H1 (cell line): ENCODE results near the gene KRT77. TPM values are rescaled to one million over a fixed set of nuclear protein-coding genes. Genes with fewer than 3 reads are reported as not detected.

ENCODE experiments used
- BRCA1 ChIP-seq: IDR thresholded peaks from 2 replicates; pipeline ENCODE4 v1.6.1; 2012; ENCODE audit warnings: low read depth, low read length, improper control_type of control experiment
- CREB1 ChIP-seq: IDR thresholded peaks from 2 replicates; pipeline ENCODE4 v1.6.1; 2012; ENCODE audit warnings: inconsistent platforms
- HDAC6 ChIP-seq: IDR thresholded peaks from one replicate; pipeline ENCODE4 v1.7.1; 2012; ENCODE audit warnings: low read depth, mild to moderate bottlenecking, inconsistent platforms, low read length, moderate library complexity
- POU5F1 ChIP-seq: IDR thresholded peaks from 2 replicates; pipeline ENCODE4 v1.6.1; 2011; ENCODE audit warnings: low read depth, mild to moderate bottlenecking, low read length, moderate library complexity
- RFX5 ChIP-seq: IDR thresholded peaks from 2 replicates; pipeline ENCODE4 v1.6.1; 2011; ENCODE audit warnings: low read depth, low read length, improper control_type of control experiment, borderline replicate concordance
- SP2 ChIP-seq: IDR thresholded peaks from 2 replicates; pipeline ENCODE4 v1.6.1; 2012; ENCODE audit warnings: mild to moderate bottlenecking, low read length, inconsistent platforms
- TBP ChIP-seq: IDR thresholded peaks from 2 replicates; pipeline ENCODE4 v1.6.1; 2011; ENCODE audit warnings: low read depth, low read length, improper control_type of control experiment
- TEAD4 ChIP-seq: IDR thresholded peaks from 2 replicates; pipeline ENCODE4 v1.6.1; 2012; ENCODE audit warnings: low read depth, low read length, inconsistent platforms, mixed read lengths
- YY1 ChIP-seq: IDR thresholded peaks from 2 replicates; pipeline ENCODE4 v1.6.1; 2011; ENCODE audit warnings: low read depth, mild to moderate bottlenecking, low read length
- polyA plus RNA-seq, 7 experiments: library from polyadenylated mRNA; depleted of rRNA in 3 of 7; stranded (reverse) in 5 of 7; unstranded in 2 of 7; fragments of >200 nt in 5 of 7; fragments of 200-250 nt in 2 of 7; gene quantifications; 1 replicate in 5 of 7; 2 replicates in 1 of 7; 4 replicates in 1 of 7; pipeline versions ENCODE4 v1.2.1 to v1.2.3, GENCODE V29; 2011 to 2013; ENCODE audit warnings: missing spikeins in 2 of 7, mixed read lengths in 2 of 7
- total RNA-seq: library from RNA; stranded (reverse); fragmentation: NEBNext Ultra II Directional; extraction: Animal tissue kit (Norgen Biotek cat#: 25700); gene quantifications from 2 replicates; pipeline ENCODE4 v1.2.1, GENCODE V29; 2021
- TF ChIP-seq, protein P1 (sequence below): fragments of 300-600 bp; sonication (generic); IDR thresholded peaks from 2 replicates; pipeline ENCODE4 v1.7.1; 2012; ENCODE audit warnings: low read length, moderate library complexity, mild to moderate bottlenecking, inconsistent platforms; ENCODE audit not compliant: insufficient replicate concordance
- TF ChIP-seq, protein P2 (sequence below): IDR thresholded peaks from 2 replicates; pipeline ENCODE4 v1.6.1; 2012; ENCODE audit warnings: inconsistent platforms

The KRT77 gene
- total and polyA plus RNA-seq, 2 of the 8 experiments (the other 6 are each of a cell fraction or from before 2014, with no cell fraction given): 0.02 TPM; not detected in 1

DNA sequence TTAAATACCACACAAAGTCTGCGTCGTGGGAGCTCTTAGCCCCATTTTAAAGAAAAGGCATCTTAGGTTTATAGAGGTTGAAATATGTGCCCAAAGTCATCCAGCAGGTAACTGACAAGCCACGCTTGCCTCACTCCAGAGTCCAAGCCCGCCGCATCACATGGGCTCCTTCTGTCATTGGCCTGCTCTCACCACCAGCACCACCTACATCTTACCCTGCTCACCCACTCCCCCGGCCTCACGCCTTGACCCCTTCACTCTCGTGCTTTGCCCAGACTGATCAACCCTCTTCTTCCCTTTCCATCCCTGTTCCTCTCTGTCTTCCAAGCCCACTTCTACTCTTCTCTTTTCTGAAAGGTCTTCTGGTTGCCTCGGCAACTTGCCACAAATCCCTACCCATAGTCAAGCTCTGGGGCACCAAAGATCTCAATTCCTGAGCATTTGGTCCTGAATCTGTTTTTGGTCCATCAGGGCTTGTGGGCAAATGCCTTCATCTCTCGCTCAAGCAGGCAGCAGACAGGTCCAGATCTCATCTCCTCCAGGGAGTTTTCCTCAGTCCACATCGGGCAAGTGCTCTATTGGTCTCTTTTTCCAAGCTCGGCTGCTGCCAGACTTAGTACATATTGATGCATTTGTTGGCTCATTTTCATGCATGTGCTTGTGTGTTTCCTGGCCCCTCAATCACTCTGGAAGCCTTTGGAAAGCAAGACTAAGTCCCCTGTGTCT, 19.6 kb downstream of the KRT77 start (continued):
- TF ChIP-seq, protein P1, sequence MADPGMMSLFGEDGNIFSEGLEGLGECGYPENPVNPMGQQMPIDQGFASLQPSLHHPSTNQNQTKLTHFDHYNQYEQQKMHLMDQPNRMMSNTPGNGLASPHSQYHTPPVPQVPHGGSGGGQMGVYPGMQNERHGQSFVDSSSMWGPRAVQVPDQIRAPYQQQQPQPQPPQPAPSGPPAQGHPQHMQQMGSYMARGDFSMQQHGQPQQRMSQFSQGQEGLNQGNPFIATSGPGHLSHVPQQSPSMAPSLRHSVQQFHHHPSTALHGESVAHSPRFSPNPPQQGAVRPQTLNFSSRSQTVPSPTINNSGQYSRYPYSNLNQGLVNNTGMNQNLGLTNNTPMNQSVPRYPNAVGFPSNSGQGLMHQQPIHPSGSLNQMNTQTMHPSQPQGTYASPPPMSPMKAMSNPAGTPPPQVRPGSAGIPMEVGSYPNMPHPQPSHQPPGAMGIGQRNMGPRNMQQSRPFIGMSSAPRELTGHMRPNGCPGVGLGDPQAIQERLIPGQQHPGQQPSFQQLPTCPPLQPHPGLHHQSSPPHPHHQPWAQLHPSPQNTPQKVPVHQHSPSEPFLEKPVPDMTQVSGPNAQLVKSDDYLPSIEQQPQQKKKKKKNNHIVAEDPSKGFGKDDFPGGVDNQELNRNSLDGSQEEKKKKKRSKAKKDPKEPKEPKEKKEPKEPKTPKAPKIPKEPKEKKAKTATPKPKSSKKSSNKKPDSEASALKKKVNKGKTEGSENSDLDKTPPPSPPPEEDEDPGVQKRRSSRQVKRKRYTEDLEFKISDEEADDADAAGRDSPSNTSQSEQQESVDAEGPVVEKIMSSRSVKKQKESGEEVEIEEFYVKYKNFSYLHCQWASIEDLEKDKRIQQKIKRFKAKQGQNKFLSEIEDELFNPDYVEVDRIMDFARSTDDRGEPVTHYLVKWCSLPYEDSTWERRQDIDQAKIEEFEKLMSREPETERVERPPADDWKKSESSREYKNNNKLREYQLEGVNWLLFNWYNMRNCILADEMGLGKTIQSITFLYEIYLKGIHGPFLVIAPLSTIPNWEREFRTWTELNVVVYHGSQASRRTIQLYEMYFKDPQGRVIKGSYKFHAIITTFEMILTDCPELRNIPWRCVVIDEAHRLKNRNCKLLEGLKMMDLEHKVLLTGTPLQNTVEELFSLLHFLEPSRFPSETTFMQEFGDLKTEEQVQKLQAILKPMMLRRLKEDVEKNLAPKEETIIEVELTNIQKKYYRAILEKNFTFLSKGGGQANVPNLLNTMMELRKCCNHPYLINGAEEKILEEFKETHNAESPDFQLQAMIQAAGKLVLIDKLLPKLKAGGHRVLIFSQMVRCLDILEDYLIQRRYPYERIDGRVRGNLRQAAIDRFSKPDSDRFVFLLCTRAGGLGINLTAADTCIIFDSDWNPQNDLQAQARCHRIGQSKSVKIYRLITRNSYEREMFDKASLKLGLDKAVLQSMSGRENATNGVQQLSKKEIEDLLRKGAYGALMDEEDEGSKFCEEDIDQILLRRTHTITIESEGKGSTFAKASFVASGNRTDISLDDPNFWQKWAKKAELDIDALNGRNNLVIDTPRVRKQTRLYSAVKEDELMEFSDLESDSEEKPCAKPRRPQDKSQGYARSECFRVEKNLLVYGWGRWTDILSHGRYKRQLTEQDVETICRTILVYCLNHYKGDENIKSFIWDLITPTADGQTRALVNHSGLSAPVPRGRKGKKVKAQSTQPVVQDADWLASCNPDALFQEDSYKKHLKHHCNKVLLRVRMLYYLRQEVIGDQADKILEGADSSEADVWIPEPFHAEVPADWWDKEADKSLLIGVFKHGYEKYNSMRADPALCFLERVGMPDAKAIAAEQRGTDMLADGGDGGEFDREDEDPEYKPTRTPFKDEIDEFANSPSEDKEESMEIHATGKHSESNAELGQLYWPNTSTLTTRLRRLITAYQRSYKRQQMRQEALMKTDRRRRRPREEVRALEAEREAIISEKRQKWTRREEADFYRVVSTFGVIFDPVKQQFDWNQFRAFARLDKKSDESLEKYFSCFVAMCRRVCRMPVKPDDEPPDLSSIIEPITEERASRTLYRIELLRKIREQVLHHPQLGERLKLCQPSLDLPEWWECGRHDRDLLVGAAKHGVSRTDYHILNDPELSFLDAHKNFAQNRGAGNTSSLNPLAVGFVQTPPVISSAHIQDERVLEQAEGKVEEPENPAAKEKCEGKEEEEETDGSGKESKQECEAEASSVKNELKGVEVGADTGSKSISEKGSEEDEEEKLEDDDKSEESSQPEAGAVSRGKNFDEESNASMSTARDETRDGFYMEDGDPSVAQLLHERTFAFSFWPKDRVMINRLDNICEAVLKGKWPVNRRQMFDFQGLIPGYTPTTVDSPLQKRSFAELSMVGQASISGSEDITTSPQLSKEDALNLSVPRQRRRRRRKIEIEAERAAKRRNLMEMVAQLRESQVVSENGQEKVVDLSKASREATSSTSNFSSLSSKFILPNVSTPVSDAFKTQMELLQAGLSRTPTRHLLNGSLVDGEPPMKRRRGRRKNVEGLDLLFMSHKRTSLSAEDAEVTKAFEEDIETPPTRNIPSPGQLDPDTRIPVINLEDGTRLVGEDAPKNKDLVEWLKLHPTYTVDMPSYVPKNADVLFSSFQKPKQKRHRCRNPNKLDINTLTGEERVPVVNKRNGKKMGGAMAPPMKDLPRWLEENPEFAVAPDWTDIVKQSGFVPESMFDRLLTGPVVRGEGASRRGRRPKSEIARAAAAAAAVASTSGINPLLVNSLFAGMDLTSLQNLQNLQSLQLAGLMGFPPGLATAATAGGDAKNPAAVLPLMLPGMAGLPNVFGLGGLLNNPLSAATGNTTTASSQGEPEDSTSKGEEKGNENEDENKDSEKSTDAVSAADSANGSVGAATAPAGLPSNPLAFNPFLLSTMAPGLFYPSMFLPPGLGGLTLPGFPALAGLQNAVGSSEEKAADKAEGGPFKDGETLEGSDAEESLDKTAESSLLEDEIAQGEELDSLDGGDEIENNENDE: no peak
- TF ChIP-seq SP2 (no peak), HDAC6 (no peak), POU5F1 (no peak), CREB1 (no peak), TEAD4 (no peak), RFX5 (no peak), TBP (no peak), BRCA1 (no peak), YY1 (no peak)
- TF ChIP-seq, protein P2, sequence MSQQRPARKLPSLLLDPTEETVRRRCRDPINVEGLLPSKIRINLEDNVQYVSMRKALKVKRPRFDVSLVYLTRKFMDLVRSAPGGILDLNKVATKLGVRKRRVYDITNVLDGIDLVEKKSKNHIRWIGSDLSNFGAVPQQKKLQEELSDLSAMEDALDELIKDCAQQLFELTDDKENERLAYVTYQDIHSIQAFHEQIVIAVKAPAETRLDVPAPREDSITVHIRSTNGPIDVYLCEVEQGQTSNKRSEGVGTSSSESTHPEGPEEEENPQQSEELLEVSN: no peak
